ENCODE measurements around the gene GLOD4.
"Not testable (repeated sequence)": the region's sequence is repeated elsewhere in the genome, so short reads cannot be mapped to it uniquely, and the experiment has no call there.

GLOD4 gene

GRCh38 chr17:802901-803881 lies 21.1 kb upstream of the GLOD4 start:
- DNase-seq (ENCODE audit: low read depth), result no peak

- no peak for DNase-seq (ENCODE audit: low read depth)
These were observed 20.4 kb upstream of the GLOD4 start for GRCh38 chr17:802481-802880.

- DNase-seq (ENCODE audit: low read depth), result no peak
These were observed 19.6 kb upstream of the GLOD4 start for GRCh38 chr17:801660-802059.

- no peak for DNase-seq (ENCODE audit: low read depth)
These were observed 18.6 kb upstream of the GLOD4 start for GRCh38 chr17:800446-801242.

- no peak for DNase-seq (ENCODE audit: low read depth)
These were observed 17.2 kb upstream of the GLOD4 start for GRCh38 chr17:799261-799660.

- no peak for DNase-seq (ENCODE audit: low read depth)
These were observed 16.2 kb upstream of the GLOD4 start for GRCh38 chr17:798246-798645.

- DNase-seq (ENCODE audit: low read depth), result no peak
These were observed 15.3 kb upstream of the GLOD4 start for GRCh38 chr17:797236-797840.

- DNase-seq (ENCODE audit: low read depth), result no peak
These were observed 14.5 kb upstream of the GLOD4 start for GRCh38 chr17:796609-797008.

GRCh38 chr17:795721-796120 lies 13.6 kb upstream of the GLOD4 start:
- DNase-seq (ENCODE audit: low read depth), result no peak

GRCh38 chr17:795276-795675 lies 13.2 kb upstream of the GLOD4 start:
- no peak for DNase-seq (ENCODE audit: low read depth)

GRCh38 chr17:794876-795275 lies 12.8 kb upstream of the GLOD4 start:
- DNase-seq (ENCODE audit: low read depth), result peak; percentile 19

GRCh38 chr17:792277-792676 lies 10.2 kb upstream of the GLOD4 start:
- DNase-seq (ENCODE audit: low read depth), result no peak

GRCh38 chr17:791829-792228 lies 9.7 kb upstream of the GLOD4 start:
- DNase-seq (ENCODE audit: low read depth), result no peak

- DNase-seq (ENCODE audit: low read depth), result not testable (repeated sequence)
These were observed 8.8 kb upstream of the GLOD4 start for GRCh38 chr17:790874-791247.

GRCh38 chr17:789931-790873 lies 8.1 kb upstream of the GLOD4 start:
- DNase-seq (ENCODE audit: low read depth), result not testable (repeated sequence)

- no peak for DNase-seq (ENCODE audit: low read depth)
These were observed 7.2 kb upstream of the GLOD4 start for GRCh38 chr17:789160-789840.

GRCh38 chr17:788551-788950 lies 6.5 kb upstream of the GLOD4 start:
- no peak for DNase-seq (ENCODE audit: low read depth)

GRCh38 chr17:787641-788221 lies 5.7 kb upstream of the GLOD4 start:
- no peak for DNase-seq (ENCODE audit: low read depth)

- not testable (repeated sequence) for DNase-seq (ENCODE audit: low read depth)
These were observed 3.8 kb upstream of the GLOD4 start for GRCh38 chr17:785901-786300.

- no peak for DNase-seq (ENCODE audit: low read depth)
These were observed 2.1 kb upstream of the GLOD4 start for GRCh38 chr17:784143-784542.

GRCh38 chr17:778096-778495 lies 4.0 kb downstream of the GLOD4 start:
- no peak for DNase-seq (ENCODE audit: low read depth)

Data from activated T-cell treated with anti-CD3 and anti-CD28 coated beads for 1 hour (primary cell).